ENCODE data around the gene RNF38.
"Not testable (repeated sequence)": the region's sequence is repeated elsewhere in the genome, so short reads cannot be mapped to it uniquely, and the experiment has no call there.

The RNF38 gene

DNA sequence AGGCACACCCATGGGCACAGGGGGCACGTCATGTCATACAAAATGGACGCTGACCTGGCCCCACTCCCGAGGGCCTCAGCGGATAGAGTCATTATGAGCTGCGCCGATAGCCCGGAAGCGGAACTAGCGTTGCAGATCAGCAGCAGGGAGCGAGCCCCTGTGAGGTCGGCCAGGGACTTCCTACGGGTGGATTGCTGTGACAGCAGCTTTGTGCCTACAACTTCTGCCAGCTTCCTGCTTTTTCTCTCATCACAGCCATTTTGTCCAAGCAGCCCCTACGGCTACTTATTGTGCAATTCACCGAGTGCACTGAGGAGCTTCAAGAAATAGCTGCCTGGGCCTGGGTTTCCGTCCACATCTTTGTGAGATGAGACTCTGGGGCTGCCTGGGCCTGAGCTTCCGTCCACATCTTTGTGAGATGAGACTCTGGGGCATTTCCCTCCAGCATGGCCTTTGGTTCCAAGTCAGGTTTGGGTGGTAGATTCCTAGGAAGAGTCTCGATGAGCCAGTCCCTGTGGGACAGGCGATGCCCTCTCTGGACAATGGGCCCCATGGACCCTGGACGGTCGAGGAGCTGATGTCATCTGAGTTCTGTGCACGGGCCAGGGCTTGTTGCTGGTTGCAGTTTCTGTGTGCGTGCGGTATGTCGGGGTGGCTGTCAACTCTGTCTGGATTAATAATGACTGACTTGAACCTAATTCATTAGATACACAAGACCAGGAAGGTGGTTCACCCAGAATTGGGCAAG is 74.8 kb downstream of the RNF38 start:
- Histone ChIP-seq H3K4me3 (ENCODE audit: low read depth, low read length) (no peak overlapping the region), H3K4me2 (ENCODE audit: low read length) (no peak overlapping the region), H3K9me3 (ENCODE audit: control insufficient read depth, low read length) (no peaks in the 10 kb centered on the region), H3K79me2 (no peaks in the 10 kb centered on the region), H3K9ac (no peak overlapping the region), H3K36me3 (ENCODE audit: control insufficient read depth, insufficient read depth, low read length) (no peaks in the 10 kb centered on the region), H3K27me3 (ENCODE audit: control insufficient read depth, insufficient read depth, low read length) (no peaks in the 10 kb centered on the region), H3K4me1 (no peaks in the 10 kb centered on the region), H2AFZ (no peak overlapping the region), H3K27ac (no peak overlapping the region)
- TF ChIP-seq, protein P1, sequence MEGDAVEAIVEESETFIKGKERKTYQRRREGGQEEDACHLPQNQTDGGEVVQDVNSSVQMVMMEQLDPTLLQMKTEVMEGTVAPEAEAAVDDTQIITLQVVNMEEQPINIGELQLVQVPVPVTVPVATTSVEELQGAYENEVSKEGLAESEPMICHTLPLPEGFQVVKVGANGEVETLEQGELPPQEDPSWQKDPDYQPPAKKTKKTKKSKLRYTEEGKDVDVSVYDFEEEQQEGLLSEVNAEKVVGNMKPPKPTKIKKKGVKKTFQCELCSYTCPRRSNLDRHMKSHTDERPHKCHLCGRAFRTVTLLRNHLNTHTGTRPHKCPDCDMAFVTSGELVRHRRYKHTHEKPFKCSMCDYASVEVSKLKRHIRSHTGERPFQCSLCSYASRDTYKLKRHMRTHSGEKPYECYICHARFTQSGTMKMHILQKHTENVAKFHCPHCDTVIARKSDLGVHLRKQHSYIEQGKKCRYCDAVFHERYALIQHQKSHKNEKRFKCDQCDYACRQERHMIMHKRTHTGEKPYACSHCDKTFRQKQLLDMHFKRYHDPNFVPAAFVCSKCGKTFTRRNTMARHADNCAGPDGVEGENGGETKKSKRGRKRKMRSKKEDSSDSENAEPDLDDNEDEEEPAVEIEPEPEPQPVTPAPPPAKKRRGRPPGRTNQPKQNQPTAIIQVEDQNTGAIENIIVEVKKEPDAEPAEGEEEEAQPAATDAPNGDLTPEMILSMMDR (IDR thresholded peaks at IDR 0.05): no peak

DNA sequence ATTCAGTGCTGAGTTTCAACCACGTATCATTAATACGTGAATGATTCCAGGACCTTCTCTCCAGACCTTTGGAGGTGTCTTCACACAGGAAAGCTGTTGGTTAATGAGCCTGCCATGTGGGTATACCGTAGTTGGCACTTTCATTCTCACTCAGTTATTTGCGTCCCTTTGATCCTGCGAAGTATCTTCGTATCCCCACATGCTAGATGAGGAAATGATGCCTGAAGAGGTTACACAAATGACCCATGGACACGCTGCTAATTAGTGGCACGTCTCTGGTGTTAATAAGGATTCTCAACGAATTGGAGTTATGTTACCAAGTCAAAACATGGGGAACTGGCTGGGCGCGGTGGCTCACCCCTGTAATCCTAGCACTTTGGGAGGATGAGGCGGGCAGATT is 76.1 kb downstream of the RNF38 start:
- Histone ChIP-seq H3K9ac (no peak overlapping the region), H3K9me3 (ENCODE audit: control insufficient read depth, low read length) (no peaks in the 10 kb centered on the region), H3K27ac (no peak overlapping the region), H3K36me3 (ENCODE audit: control insufficient read depth, insufficient read depth, low read length) (no peaks in the 10 kb centered on the region), H3K27me3 (ENCODE audit: control insufficient read depth, insufficient read depth, low read length) (no peaks in the 10 kb centered on the region), H2AFZ (no peak overlapping the region), H3K4me3 (ENCODE audit: low read depth, low read length) (no peak overlapping the region), H3K4me2 (ENCODE audit: low read length) (no peak overlapping the region), H3K4me1 (no peaks in the 10 kb centered on the region), H3K79me2 (no peaks in the 10 kb centered on the region)
- TF ChIP-seq, protein P1 (IDR thresholded peaks at IDR 0.05): no peak

DNA sequence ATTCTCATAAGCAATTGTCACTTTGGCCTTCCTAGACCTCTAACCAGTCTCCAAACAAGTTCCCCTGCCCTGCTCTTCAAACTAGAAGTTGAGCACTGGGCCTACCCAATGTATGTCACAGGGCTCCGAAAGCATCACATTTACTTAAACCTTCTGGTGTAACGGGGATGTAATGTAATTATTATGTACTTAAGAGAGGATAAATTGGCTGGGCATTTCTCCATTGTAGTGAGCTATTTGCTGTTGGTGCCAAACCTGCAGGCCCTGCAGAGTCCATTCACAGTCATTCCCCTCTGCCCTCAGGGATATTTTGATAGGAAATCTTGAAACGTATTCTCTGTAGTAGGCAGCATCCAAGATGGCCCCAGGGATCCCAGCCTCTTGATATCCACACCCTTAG is 77.6 kb downstream of the RNF38 start:
- no peak overlapping the region for H3K9ac ChIP-seq
- H3K9me3 ChIP-seq (ENCODE audit: control insufficient read depth, low read length): no peaks in the 10 kb centered on the region
- H3K36me3 ChIP-seq (ENCODE audit: control insufficient read depth, insufficient read depth, low read length): no peaks in the 10 kb centered on the region
- H2AFZ ChIP-seq: no peak overlapping the region
- no peaks in the 10 kb centered on the region for H3K79me2 ChIP-seq
- H3K4me2 ChIP-seq (ENCODE audit: low read length): no peak overlapping the region
- TF ChIP-seq, protein P1 (IDR thresholded peaks at IDR 0.05): no peak
- H3K4me1 ChIP-seq: no peaks in the 10 kb centered on the region
- H3K27ac ChIP-seq: no peak overlapping the region
- H3K27me3 ChIP-seq (ENCODE audit: control insufficient read depth, insufficient read depth, low read length): no peaks in the 10 kb centered on the region
- no peak overlapping the region for H3K4me3 ChIP-seq (ENCODE audit: low read depth, low read length)

DNA sequence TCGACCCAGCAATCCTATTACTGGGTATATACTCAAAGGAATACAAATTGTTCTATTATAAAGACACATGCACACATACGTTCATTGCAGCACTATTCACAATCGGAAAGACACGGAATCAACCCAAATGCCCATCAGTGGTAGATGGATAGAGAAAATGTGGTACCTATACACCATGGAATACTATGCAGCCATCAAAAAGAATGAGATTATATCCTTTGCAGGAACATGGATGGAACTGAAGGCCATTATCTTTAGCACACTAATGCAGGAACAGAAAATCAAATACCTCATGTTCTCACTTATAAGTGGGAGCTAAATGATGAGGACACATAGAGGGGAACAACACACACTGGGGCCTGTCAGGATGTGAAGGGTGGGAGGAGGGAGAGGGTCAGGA is 78.2 kb downstream of the RNF38 start:
- not testable (repeated sequence) for H3K4me3 ChIP-seq (ENCODE audit: low read depth, low read length); H3K79me2 ChIP-seq; H3K9me3 ChIP-seq (ENCODE audit: control insufficient read depth, low read length); H3K4me1 ChIP-seq; H3K4me2 ChIP-seq (ENCODE audit: low read length); H3K36me3 ChIP-seq (ENCODE audit: control insufficient read depth, insufficient read depth, low read length); H3K27me3 ChIP-seq (ENCODE audit: control insufficient read depth, insufficient read depth, low read length); H3K27ac ChIP-seq; H2AFZ ChIP-seq; H3K9ac ChIP-seq

DNA sequence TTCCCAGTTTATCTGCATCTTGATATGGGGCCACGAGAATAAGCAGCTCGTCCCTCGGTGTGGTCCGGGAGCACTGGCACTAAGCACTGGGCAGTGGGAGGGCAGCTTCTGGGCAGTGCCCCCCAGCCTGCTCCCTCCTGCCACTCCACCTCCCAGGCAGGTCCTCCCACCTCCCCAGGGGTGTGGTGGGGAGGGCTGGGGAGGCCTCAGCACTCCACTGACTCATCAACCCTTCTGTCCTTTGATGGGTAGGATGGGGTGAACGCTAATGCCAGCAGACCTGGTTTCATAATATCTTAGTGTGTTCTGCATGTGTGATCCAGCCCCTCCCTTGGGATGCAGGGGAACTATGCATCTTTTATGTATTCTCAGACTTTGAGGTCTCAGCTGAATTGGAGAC is 79.6 kb downstream of the RNF38 start:
- Histone ChIP-seq H2AFZ (no peak overlapping the region), H3K4me3 (ENCODE audit: low read depth, low read length) (no peak overlapping the region), H3K27ac (no peak overlapping the region), H3K4me2 (ENCODE audit: low read length) (no peak overlapping the region), H3K36me3 (ENCODE audit: control insufficient read depth, insufficient read depth, low read length) (no peaks in the 10 kb centered on the region), H3K79me2 (no peaks in the 10 kb centered on the region), H3K4me1 (no peaks in the 10 kb centered on the region), H3K9ac (no peak overlapping the region), H3K27me3 (ENCODE audit: control insufficient read depth, insufficient read depth, low read length) (no peaks in the 10 kb centered on the region), H3K9me3 (ENCODE audit: control insufficient read depth, low read length) (no peaks in the 10 kb centered on the region)
- TF ChIP-seq, protein P1 (IDR thresholded peaks at IDR 0.05): no peak

All from parathyroid adenoma (tissue), 2 donors.